Liver (tissue), 9 donors: ENCODE results near the gene ATP5F1D. TPM values are rescaled to one million over a fixed set of nuclear protein-coding genes. Genes with fewer than 3 reads are reported as not detected.

Source experiments
- DNase-seq: peaks from one replicate; pipeline ENCODE4 v3.0.0-alpha.2; 2017; ENCODE audit warnings: low spot score
- H3K27ac ChIP-seq, 2 donors: one replicate each; pipeline ENCODE4 v1.7.0; 2013; ENCODE audit warnings: inconsistent platforms in 2 of 2, low read length in 2 of 2, control low read depth in 1 of 2, low read depth in 1 of 2, mild to moderate bottlenecking in 1 of 2
- H3K27me3 ChIP-seq, 4 donors: one replicate each; pipeline versions ENCODE4 v1.6.1 to v1.7.0; 2013; ENCODE audit warnings: low read length in 3 of 4, inconsistent platforms in 1 of 4, mild to moderate bottlenecking in 1 of 4, moderate library complexity in 1 of 4; ENCODE audit not compliant: control insufficient read depth in 4 of 4, insufficient read depth in 4 of 4
- H3K36me3 ChIP-seq, 4 donors: one replicate each; pipeline versions ENCODE4 v1.6.1 to v1.7.0; 2013; ENCODE audit warnings: low read length in 3 of 4, mild to moderate bottlenecking in 3 of 4, low read depth in 1 of 4, moderate library complexity in 1 of 4; ENCODE audit not compliant: control insufficient read depth in 4 of 4, insufficient read depth in 3 of 4
- H3K4me1 ChIP-seq, 4 donors: one replicate each; pipeline versions ENCODE4 v1.6.1 to v1.7.0; 2013; ENCODE audit warnings: low read length in 3 of 4, mild to moderate bottlenecking in 3 of 4, moderate library complexity in 1 of 4; ENCODE audit not compliant: control insufficient read depth in 4 of 4, insufficient read depth in 4 of 4
- H3K4me3 ChIP-seq, 3 donors: one replicate each; pipeline versions ENCODE4 v1.6.1 to v1.7.0; 2013; ENCODE audit warnings: low read length in 3 of 3, control low read depth in 1 of 3, low read depth in 1 of 3, mild to moderate bottlenecking in 1 of 3
- H3K9ac ChIP-seq, 2 donors: one replicate each; pipeline ENCODE4 v1.7.0; 2013; ENCODE audit warnings: low read length in 2 of 2, mild to moderate bottlenecking in 2 of 2, moderate library complexity in 2 of 2, control low read depth in 1 of 2, low read depth in 1 of 2
- H3K9me3 ChIP-seq, 4 donors: one replicate each; pipeline versions ENCODE4 v1.6.1 to v1.7.0; 2013; ENCODE audit warnings: low read length in 3 of 4; ENCODE audit not compliant: control insufficient read depth in 4 of 4
- EGR1 ChIP-seq, 2 donors: IDR thresholded peaks; 2 replicates each; pipeline ENCODE4 v1.6.1; 2016 to 2018; ENCODE audit warnings: antibody characterized with exemption in 2 of 2, low read depth in 2 of 2
- FOXA1 ChIP-seq: IDR thresholded peaks from 2 replicates; pipeline ENCODE4 v1.6.1; 2016; ENCODE audit warnings: antibody characterized with exemption
- FOXA2 ChIP-seq: IDR thresholded peaks from 2 replicates; pipeline ENCODE4 v1.6.1; 2016; ENCODE audit warnings: antibody characterized with exemption
- GABPA ChIP-seq, 2 donors: IDR thresholded peaks in 1 of 2; conservative IDR thresholded peaks in 1 of 2; 2 replicates each; pipeline ENCODE4 v1.6.1; 2016; ENCODE audit warnings: antibody characterized with exemption in 2 of 2, mild to moderate bottlenecking in 1 of 2, moderate library complexity in 1 of 2
- HNF4A ChIP-seq, 2 donors: conservative IDR thresholded peaks; 2 replicates each; pipeline ENCODE4 v1.6.1; 2016; ENCODE audit warnings: antibody characterized with exemption in 2 of 2, mild to moderate bottlenecking in 2 of 2
- HNF4G ChIP-seq: IDR thresholded peaks from 2 replicates; pipeline ENCODE4 v1.6.1; 2016; ENCODE audit warnings: antibody characterized with exemption
- JUND ChIP-seq, 2 donors: IDR thresholded peaks; 2 replicates each; pipeline ENCODE4 v1.6.1; 2016; ENCODE audit warnings: antibody characterized with exemption in 2 of 2
- MAX ChIP-seq: IDR thresholded peaks from 2 replicates; pipeline ENCODE4 v1.6.1; 2016; ENCODE audit warnings: antibody characterized with exemption
- NR2F2 ChIP-seq: IDR thresholded peaks from 2 replicates; pipeline ENCODE4 v1.6.1; 2016; ENCODE audit warnings: antibody characterized with exemption
- RXRA ChIP-seq, 2 donors: IDR thresholded peaks; 2 replicates each; pipeline ENCODE4 v1.6.1; 2017 to 2018; ENCODE audit warnings: antibody characterized with exemption in 2 of 2, mild to moderate bottlenecking in 1 of 2
- SP1 ChIP-seq: IDR thresholded peaks from 2 replicates; pipeline ENCODE4 v1.6.1; 2018; ENCODE audit warnings: antibody characterized with exemption, mild to moderate bottlenecking
- TAF1 ChIP-seq: conservative IDR thresholded peaks from 2 replicates; pipeline ENCODE4 v1.6.1; 2016; ENCODE audit warnings: antibody characterized with exemption, mild to moderate bottlenecking
- YY1 ChIP-seq: IDR thresholded peaks from 2 replicates; pipeline ENCODE4 v1.6.1; 2016; ENCODE audit warnings: antibody characterized with exemption, mild to moderate bottlenecking
- WGBS: extraction: QIAGEN DNeasy Blood & Tissue Kit; methylation state at CpG from one replicate; pipeline ENCODE4 v1.1.7; 2013; 5-methylcytosine and 5-hydroxymethylcytosine counted together
- polyA plus RNA-seq, 2 donors: library from polyadenylated mRNA; stranded (reverse) in 1 of 2; unstranded in 1 of 2; fragments of 200-250 nt in 1 of 2; fragments of >200 nt in 1 of 2; fragmentation: Nextera tagmentation in 1 of 2; extraction: Ambion mirVana in 1 of 2; gene quantifications; one replicate each; pipeline versions ENCODE4 v1.2.1 to v1.2.3, GENCODE V29; 2013 to 2015
- total RNA-seq, 2 donors: library from RNA; depleted of rRNA; stranded (reverse); fragments of >200 nt; gene quantifications; one replicate each; pipeline ENCODE4 v1.2.3, GENCODE V29; 2014
- TF ChIP-seq, protein P1 (sequence below): IDR thresholded peaks from 2 replicates; pipeline ENCODE4 v1.6.1; 2016; ENCODE audit warnings: antibody characterized with exemption, mild to moderate bottlenecking
- TF ChIP-seq, protein P2 (sequence below): fragments of 150-350 bp; IDR thresholded peaks from 2 replicates; pipeline ENCODE4 v1.5.1; 2017; ENCODE audit warnings: improper control_type of control experiment, low read depth, low read length; ENCODE audit not compliant: missing input control
- TF ChIP-seq, protein P3 (sequence below): IDR thresholded peaks from 2 replicates; pipeline ENCODE4 v1.6.1; 2016; ENCODE audit warnings: antibody characterized with exemption
- TF ChIP-seq, protein P4 (sequence below): IDR thresholded peaks from 2 replicates; pipeline ENCODE4 v1.6.1; 2016; ENCODE audit warnings: antibody characterized with exemption
- donor health status: healthy.
- donor health status: healthy.
- donor health status: healthy.
- donor health status: healthy.
- donor health status: healthy.

Gene ATP5F1D
- total and polyA plus RNA-seq, 4 donors = 20.2 to 315 (median 145) TPM

DNA sequence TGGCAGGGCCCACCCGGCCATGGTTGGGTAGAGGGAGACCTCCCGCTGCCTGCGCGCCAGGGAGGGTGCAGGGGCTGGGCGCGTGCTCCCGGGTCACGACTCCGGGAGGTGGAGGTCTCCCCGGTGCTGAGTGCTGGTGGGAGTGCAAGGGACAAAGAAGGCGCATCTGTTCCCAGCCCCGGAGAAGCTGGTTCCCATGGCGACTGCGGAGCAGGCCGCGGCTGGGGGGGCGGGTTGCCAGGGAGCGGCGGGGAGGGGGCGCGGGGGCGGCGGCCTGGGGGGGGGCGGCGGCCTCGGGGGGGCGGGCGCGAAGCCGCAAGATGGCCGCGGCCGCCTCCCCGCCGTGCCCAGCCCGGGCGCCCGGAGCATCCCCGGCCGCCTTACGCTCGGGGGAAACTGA, 5.0 kb upstream of the ATP5F1D start:
- Histone ChIP-seq H3K9me3 (no peaks in the 10 kb centered on the region), H3K36me3 (no peaks in the 10 kb centered on the region), H3K27me3 (no peaks in the 10 kb centered on the region), H3K4me3 (peak overlapping the region in 1 of 3 donors; percentile 54), H3K4me1 (peaks cover 7 to 33% (median 18%) of the 10 kb centered on the region in 4 donors), H3K27ac (no peak overlapping the region), H3K9ac (no peak overlapping the region)
- TF ChIP-seq, protein P1, sequence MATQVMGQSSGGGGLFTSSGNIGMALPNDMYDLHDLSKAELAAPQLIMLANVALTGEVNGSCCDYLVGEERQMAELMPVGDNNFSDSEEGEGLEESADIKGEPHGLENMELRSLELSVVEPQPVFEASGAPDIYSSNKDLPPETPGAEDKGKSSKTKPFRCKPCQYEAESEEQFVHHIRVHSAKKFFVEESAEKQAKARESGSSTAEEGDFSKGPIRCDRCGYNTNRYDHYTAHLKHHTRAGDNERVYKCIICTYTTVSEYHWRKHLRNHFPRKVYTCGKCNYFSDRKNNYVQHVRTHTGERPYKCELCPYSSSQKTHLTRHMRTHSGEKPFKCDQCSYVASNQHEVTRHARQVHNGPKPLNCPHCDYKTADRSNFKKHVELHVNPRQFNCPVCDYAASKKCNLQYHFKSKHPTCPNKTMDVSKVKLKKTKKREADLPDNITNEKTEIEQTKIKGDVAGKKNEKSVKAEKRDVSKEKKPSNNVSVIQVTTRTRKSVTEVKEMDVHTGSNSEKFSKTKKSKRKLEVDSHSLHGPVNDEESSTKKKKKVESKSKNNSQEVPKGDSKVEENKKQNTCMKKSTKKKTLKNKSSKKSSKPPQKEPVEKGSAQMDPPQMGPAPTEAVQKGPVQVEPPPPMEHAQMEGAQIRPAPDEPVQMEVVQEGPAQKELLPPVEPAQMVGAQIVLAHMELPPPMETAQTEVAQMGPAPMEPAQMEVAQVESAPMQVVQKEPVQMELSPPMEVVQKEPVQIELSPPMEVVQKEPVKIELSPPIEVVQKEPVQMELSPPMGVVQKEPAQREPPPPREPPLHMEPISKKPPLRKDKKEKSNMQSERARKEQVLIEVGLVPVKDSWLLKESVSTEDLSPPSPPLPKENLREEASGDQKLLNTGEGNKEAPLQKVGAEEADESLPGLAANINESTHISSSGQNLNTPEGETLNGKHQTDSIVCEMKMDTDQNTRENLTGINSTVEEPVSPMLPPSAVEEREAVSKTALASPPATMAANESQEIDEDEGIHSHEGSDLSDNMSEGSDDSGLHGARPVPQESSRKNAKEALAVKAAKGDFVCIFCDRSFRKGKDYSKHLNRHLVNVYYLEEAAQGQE = no peak
- TF ChIP-seq, protein P2, sequence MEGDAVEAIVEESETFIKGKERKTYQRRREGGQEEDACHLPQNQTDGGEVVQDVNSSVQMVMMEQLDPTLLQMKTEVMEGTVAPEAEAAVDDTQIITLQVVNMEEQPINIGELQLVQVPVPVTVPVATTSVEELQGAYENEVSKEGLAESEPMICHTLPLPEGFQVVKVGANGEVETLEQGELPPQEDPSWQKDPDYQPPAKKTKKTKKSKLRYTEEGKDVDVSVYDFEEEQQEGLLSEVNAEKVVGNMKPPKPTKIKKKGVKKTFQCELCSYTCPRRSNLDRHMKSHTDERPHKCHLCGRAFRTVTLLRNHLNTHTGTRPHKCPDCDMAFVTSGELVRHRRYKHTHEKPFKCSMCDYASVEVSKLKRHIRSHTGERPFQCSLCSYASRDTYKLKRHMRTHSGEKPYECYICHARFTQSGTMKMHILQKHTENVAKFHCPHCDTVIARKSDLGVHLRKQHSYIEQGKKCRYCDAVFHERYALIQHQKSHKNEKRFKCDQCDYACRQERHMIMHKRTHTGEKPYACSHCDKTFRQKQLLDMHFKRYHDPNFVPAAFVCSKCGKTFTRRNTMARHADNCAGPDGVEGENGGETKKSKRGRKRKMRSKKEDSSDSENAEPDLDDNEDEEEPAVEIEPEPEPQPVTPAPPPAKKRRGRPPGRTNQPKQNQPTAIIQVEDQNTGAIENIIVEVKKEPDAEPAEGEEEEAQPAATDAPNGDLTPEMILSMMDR = no peak
- no peak for DNase-seq
- WGBS = 24% methylated on average over 42 of the region's 42 CpGs

GRCh38 chr19:1237027-1237659, 4.4 kb upstream of the ATP5F1D start:
- no peak overlapping the region for H3K9ac ChIP-seq
- H3K4me1 ChIP-seq = peaks cover 8 to 34% (median 19%) of the 10 kb centered on the region in 4 donors
- WGBS = 2% methylated on average over 60 of the region's 60 CpGs
- TF ChIP-seq, protein P2 = no peak
- TF ChIP-seq, protein P1 = no peak
- no peak for TF ChIP-seq HNF4A (conservative IDR thresholded peaks at IDR 0.05)
- no peak for TF ChIP-seq RXRA (IDR thresholded peaks at IDR 0.05)
- TF ChIP-seq FOXA2 = no peak
- TF ChIP-seq FOXA1 = no peak
- TF ChIP-seq, protein P3, sequence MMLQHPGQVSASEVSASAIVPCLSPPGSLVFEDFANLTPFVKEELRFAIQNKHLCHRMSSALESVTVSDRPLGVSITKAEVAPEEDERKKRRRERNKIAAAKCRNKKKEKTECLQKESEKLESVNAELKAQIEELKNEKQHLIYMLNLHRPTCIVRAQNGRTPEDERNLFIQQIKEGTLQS = no peak
- TF ChIP-seq YY1 = no peak
- TF ChIP-seq JUND (IDR thresholded peaks at IDR 0.05) = no peak
- no peak for TF ChIP-seq MAX
- TF ChIP-seq TAF1 = no peak
- TF ChIP-seq SP1 = no peak
- TF ChIP-seq NR2F2 = no peak
- TF ChIP-seq GABPA (IDR thresholded peaks at IDR 0.05 in 1 of 2, conservative IDR thresholded peaks at IDR 0.05 in 1 of 2) = no peak
- no peak for TF ChIP-seq EGR1 (IDR thresholded peaks at IDR 0.05; ENCODE audit: low read depth in 2 of 2)
- TF ChIP-seq, protein P4, sequence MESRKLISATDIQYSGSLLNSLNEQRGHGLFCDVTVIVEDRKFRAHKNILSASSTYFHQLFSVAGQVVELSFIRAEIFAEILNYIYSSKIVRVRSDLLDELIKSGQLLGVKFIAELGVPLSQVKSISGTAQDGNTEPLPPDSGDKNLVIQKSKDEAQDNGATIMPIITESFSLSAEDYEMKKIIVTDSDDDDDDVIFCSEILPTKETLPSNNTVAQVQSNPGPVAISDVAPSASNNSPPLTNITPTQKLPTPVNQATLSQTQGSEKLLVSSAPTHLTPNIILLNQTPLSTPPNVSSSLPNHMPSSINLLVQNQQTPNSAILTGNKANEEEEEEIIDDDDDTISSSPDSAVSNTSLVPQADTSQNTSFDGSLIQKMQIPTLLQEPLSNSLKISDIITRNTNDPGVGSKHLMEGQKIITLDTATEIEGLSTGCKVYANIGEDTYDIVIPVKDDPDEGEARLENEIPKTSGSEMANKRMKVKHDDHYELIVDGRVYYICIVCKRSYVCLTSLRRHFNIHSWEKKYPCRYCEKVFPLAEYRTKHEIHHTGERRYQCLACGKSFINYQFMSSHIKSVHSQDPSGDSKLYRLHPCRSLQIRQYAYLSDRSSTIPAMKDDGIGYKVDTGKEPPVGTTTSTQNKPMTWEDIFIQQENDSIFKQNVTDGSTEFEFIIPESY = no peak
- no peak for TF ChIP-seq HNF4G
- no peaks in the 10 kb centered on the region for H3K9me3 ChIP-seq
- no peak for DNase-seq
- peak overlapping the region in 1 of 3 donors; percentile 54 for H3K4me3 ChIP-seq
- H3K36me3 ChIP-seq = no peaks in the 10 kb centered on the region
- H3K27me3 ChIP-seq = no peaks in the 10 kb centered on the region
- no peak overlapping the region for H3K27ac ChIP-seq
